Islet precursor cell (in vitro differentiated cells): Measurements from ENCODE around the gene TTLL11.

Source experiments
- DNase-seq: peaks from one replicate; pipeline ENCODE4 v3.0.0-alpha.2; 2018

TTLL11 gene

GRCh38 chr9:121822093-121823085 is 270.7 kb downstream of the TTLL11 start:
- DNase-seq: peak; percentile 33

GRCh38 chr9:121821326-121821725 is 271.8 kb downstream of the TTLL11 start:
- peak; percentile 37 for DNase-seq

GRCh38 chr9:121820286-121821005 is 272.7 kb downstream of the TTLL11 start:
- DNase-seq: peak; percentile 44

DNA sequence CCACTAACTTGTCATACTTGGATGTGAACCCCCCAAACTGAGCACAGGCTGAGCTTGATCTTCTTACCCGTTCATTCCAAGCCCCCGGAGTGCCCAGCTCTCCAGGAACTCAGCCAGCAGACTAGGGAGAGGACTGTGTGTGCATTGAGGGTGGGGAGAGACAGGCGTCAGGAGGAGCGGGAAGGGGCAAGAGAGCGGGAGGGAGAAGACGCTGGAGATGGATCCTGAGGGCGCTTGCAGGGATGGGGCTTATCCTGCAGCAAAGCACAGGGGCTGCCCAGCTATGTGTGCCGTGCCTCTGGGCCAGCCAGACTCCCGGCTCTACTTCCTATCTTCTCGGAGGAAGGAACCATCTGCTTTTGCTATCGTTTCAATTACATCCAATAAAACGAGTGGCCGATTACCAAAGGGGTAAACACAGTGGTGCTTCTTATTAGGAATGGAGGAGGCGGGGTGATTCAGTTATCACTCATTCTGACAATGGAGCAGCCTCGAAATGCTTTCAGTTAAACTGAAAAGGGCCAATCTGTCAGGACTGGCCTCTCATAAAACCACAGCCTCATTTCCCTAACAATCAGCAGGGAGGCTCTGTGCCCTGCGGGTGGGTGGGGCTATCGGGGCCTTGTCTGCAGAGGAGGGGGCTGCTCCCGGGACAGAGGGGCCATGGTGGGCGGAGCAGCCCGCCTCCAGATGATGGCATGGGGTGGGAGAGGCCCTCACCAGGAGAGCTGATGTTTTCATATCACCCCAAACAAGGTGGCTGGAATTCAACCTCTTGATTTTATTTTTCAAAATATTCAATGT is 273.5 kb downstream of the TTLL11 start:
- peak; percentile 62 for DNase-seq

DNA sequence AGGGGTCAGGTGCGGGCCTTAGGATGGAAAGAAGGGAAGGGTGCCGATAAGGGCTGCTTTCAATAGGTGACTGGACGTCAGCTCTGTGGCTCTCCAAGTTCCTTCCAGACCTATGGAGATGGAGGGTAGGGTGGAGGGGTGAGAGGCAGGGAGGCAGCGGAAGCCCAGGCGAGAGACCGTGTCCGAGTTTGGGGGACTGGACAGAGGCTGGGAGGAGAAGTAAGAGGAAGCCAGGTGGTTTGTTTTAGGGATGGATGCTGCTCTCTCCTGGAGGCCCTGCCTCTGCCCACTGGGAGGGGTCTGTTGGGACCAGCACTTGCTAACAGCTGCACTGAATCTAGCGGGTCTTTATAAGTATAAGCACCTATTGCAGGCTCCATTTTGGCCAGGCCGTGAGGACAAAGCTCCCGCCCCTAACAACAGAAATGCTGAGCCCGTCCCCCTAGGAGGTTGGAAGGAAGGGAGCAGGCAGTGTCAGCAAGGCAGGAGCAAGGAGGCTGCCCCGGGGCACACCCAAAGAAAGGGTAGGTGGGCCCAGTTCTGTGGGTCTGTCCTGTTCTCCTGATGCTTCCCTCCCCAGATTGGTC is 274.2 kb downstream of the TTLL11 start:
- peak; percentile 51 for DNase-seq

- no peak for DNase-seq
Measured at GRCh38 chr9:121818016-121818661, 275.0 kb downstream of the TTLL11 start.

DNA sequence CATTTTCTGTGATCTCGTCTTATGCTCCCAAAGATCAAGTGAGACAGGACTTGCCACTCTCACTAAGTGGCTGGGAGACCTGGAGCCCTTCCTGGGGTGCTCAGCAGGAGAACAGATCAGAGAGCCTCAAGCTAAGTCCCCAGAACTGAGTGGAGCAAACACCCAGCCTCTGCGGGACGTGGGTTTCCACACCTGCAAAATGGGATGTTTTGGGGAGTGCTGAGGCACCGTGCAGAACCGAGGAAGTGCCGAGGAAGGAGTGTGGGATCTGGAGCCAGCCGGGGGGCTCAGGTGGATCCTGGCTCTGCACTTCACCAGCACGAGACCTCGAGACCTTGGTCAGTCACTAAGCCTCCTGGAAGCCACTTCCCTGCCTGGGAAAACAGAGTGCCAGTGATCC is 275.6 kb downstream of the TTLL11 start:
- no peak for DNase-seq

DNA sequence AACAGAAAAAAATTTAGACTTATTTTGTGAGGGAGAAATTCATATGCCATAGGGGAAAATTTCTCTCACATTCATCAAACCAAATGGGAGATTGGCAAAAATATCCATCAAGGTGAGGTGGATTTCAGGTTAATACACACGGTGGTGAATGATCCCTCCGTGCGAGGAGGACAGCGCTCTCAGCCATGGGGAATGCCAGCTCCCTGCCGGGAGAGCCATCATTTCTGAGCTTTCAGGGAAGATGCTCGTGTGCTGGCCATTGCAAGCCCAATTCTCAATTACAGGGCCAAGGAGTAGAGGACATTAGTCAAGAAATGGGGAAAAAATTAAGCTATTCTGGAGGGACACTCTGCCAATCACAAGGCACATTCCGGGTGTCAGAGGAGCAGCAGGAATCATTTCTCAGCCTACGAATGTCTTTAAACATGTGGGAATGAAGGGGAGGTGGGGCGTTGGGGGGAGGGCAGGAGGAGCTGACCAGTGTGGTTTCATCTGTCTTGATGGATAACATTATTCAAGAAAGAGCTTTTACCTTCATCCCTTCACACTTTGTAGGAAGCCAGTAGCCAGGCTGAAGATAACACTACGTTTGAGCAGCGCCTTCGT is 276.2 kb downstream of the TTLL11 start:
- DNase-seq: no peak

GRCh38 chr9:121816449-121816817 is 276.7 kb downstream of the TTLL11 start:
- no peak for DNase-seq

DNA sequence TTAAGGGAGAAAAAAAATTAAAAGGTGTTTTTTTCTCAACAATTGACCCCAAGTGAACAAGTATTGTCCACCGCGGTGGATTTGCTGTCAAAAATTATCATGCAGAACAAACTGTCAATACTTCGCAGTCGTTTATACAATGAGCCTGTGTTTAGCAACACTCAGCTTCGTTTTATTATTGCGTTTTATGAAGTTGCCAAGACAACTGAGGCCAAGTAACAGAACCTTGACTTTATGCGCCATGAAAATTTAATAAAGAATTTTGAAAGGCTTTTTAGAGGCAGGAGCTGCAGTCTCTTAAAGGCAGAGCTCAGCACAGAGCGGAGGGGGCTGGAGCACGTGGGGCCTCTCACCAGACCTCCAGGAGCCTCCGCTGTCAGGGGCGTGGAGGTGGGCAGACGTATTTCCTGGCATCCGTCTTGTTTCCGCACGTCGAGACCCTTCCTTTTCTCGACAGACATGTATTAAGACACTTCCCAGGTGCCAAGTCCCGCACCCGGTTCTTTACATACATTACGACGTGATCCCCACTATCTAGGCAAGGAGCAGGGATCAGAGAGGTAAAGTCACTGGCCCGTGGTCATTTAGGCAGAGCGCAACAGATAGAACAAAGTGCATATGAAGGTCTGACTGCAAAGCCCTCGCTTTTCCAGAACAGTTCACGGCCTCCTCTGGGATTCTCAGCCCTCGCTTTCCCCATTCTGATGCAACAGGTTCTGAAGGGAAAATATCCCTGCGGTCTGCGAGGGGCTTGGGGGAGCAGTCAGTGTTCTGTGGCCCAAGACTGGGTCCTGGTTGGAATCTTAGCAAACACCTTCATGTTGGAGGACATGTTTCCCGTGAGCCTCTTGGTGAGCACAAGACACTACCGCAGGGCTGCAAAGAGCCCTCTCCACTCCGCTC is 277.3 kb downstream of the TTLL11 start:
- no peak for DNase-seq

GRCh38 chr9:121815084-121815483 is 278.0 kb downstream of the TTLL11 start:
- no peak for DNase-seq

- DNase-seq: no peak
Measured at GRCh38 chr9:121814594-121814993, 278.5 kb downstream of the TTLL11 start.

GRCh38 chr9:121813519-121814210 is 279.4 kb downstream of the TTLL11 start:
- no peak for DNase-seq

GRCh38 chr9:121812159-121812735 is 280.9 kb downstream of the TTLL11 start:
- DNase-seq: no peak

- DNase-seq: no peak
Measured at GRCh38 chr9:121811751-121812150, 281.4 kb downstream of the TTLL11 start.

DNA sequence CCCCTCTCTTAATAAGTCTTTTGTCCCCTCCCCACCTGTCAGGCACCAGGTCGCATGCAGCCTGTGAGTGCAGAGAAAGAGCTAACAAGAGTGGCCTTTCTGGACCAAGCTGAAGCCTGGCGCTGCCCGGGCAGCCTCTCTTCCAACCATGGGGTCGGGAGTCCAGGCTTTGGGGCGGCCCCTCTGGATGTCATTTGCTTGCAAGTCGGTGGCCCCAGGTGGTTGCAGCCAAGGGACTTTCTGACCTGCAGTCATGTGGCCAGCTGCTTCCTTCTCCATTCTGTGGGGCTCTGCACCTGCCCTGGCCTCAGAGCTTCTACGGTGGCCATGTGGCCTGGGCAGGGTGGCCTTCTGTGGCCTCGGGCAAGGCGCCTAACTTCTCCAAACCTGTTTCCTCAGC is 282.0 kb downstream of the TTLL11 start:
- DNase-seq: no peak

DNA sequence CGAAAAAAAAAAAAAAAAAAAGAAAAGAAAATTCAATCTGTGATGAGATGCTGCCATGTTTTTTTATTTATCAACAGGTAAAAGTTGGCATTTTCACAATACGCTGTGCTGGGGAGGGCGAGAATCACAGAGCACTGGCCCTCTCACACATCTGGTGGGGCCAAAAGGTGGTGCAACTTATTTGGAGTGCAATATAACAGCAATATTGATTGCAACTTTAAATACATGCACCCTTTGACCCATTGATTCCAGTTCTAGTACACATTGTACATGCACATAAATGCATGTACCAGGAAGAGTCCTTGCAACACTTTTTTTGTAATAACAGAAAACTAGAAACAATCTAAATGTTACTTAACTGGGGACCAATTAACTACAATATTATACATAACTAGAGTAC is 282.6 kb downstream of the TTLL11 start:
- no peak for DNase-seq

DNA sequence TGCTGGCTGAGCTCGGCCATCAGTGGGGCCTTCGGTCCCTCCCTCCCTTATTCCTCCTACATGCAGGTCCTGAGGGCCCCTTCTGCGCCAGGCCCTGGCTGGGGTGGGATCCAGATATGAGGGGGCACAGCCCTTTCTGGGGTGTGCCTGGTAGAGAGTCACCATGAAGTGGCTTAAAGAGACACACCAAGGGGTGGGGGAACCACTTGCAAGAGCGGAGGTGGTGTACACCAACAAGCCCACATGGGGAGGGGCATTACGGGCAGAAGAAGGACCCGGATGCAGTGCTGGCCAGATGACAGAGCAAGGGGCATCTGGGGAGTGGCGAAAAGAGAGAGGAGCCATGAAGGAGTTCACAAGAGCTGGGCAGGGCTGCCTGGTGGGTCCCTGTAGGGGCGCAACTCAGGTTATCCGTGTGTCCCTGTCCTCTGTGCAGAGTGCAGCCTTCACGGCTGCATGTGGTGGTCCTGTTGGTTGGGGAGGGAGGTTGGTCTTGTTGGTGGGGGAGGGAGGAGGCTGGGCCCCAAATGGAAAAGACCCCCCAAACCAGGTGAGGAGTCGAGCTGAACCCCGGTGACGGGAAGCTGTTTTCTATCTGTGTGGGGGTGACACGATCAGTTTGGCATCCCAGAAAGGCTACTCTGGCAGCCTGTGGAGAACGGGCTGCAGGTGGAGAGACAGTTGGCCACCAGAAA is 283.6 kb downstream of the TTLL11 start:
- no peak for DNase-seq

DNA sequence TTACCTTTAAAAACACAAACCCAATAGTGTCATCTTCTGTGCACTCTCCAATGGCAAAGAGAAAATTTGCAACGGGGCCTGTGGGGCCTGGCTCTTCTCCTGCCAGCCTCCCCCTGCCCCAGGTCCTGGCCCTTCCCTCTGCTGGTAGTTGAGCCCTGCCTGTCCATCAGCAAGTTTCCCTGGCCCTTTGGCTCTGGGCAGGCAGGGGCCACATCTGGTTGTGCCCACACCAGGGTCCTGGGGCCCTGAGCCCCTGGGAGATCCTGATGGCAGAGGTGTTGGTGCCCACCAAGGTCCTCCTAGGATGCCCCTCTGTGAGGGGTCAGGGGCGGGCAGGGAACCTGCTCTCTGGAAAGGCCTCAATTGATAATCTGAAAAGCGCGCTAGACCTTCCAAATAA is 284.3 kb downstream of the TTLL11 start:
- no peak for DNase-seq
